Measurements from ENCODE around the gene CD209. TPM values are rescaled to one million over a fixed set of nuclear protein-coding genes. Genes with fewer than 3 reads are reported as not detected.

CD209 gene
- total and polyA plus RNA-seq, 9 of the 15 experiments (the other 6 are each of a cell fraction or from before 2014, with no cell fraction given): 0.01 TPM; not detected in 8

- TF ChIP-seq TEAD4 (IDR thresholded peaks at IDR 0.05; ENCODE audit: low read length): peak; percentile 71
- no peak for TF ChIP-seq TEAD4 (CRISPR knock-in tag; IDR thresholded peaks at IDR 0.05; ENCODE audit: borderline replicate concordance)
- no peak for TF ChIP-seq ZBED1 (IDR thresholded peaks at IDR 0.05)
- TF ChIP-seq TAL1 (IDR thresholded peaks at IDR 0.05): peak; percentile 48
- TF ChIP-seq TRIM24 (IDR thresholded peaks at IDR 0.05): peak in 1 of 2 experiments; percentile 23; a peak in 1 of 4 replicates
- TF ChIP-seq ZHX1 (conservative IDR thresholded peaks at IDR 0.05; ENCODE audit: low read length): no peak
- TF ChIP-seq CREB3 (tag; conservative IDR thresholded peaks at IDR 0.05; ENCODE audit: low read depth): no peak
- peak; percentile 61 for TF ChIP-seq TCF3 (CRISPR knock-in tag; IDR thresholded peaks at IDR 0.05)
- peak; percentile 77 for TF ChIP-seq CBFA2T3 (IDR thresholded peaks at IDR 0.05)
- peak; percentile 68 for TF ChIP-seq CBFA2T2 (conservative IDR thresholded peaks at IDR 0.05)
- 0 out of 2 replicates have a peak, but pooled peaks have one; percentile 13 for TF ChIP-seq NFIC (IDR thresholded peaks at IDR 0.05)
- TF ChIP-seq ARID1B (IDR thresholded peaks at IDR 0.05): peak; percentile 57; the same call in 1 of the 2 replicates
- no peak for TF ChIP-seq KLF10 (CRISPR knock-in tag; IDR thresholded peaks at IDR 0.05)
- TF ChIP-seq ZNF655 (CRISPR knock-in tag; IDR thresholded peaks at IDR 0.05): no peak
- no peak for TF ChIP-seq MEF2A (IDR thresholded peaks at IDR 0.05; ENCODE audit: control insufficient read depth, low read depth, low read length)
- WGBS (ENCODE audit: insufficient coverage, low coverage, missing lambda C conversion rate): 5% methylated on average over 2 of the region's 2 CpGs
- Histone ChIP-seq H3K9ac (ENCODE audit: insufficient read depth in 1 of 2, low read depth in 2 of 2, low read length in 2 of 2) (no peak overlapping the region), H3K9me3 (replicated peaks; ENCODE audit: control insufficient read depth, insufficient read depth, low read depth, low read length) (0 out of 2 replicates have a peak, but pooled peaks cover 3% of the 10 kb centered on the region), H4K20me1 (replicated peaks; ENCODE audit: control insufficient read depth, insufficient read depth, low read length) (no peaks in the 10 kb centered on the region), H3K36me3 (ENCODE audit: control insufficient read depth, insufficient read depth, low read length) (no peaks in the 10 kb centered on the region), H3K4me3 (no peak overlapping the region), H3K27ac (ENCODE audit: extremely low read depth, low read depth, low read length) (no peak overlapping the region), H3K4me2 (ENCODE audit: insufficient read depth, low read length) (peak overlapping the region; percentile 8; the same call in 1 of the 2 replicates), H2AFZ (ENCODE audit: low read depth, low read length) (no peak overlapping the region), H3K27me3 (ENCODE audit: control insufficient read depth in 2 of 2, insufficient read depth in 2 of 2, low read length in 2 of 2) (peaks cover 0 to 5% of the 10 kb centered on the region in 2 experiments; a peak in 3 of 5 replicates), H3K4me1 (replicated peaks in 1 of 2; ENCODE audit: control insufficient read depth in 2 of 2, insufficient read depth in 2 of 2, low read length in 2 of 2) (peaks cover 0 to 2% of the 10 kb centered on the region in 2 experiments; a peak in 3 of 5 replicates), H3K9me1 (ENCODE audit: control insufficient read depth, insufficient read depth, low read length) (no peaks in the 10 kb centered on the region), H3K79me2 (ENCODE audit: control insufficient read depth, insufficient read depth, low read length) (no peaks in the 10 kb centered on the region)
- intact Hi-C loops (cut with micrococcal nuclease): no loop called here
- DNase-seq (ENCODE audit: extremely low read depth in 1 of 4, low spot score in 3 of 4) (peak; percentile 36 to 57 (median 52)), FAIRE-seq (peak; percentile 44), ATAC-seq (peak; percentile 36; the same call in 2 of the 3 replicates)
- no TSS peak for BruUV-seq (replicated peaks)
- in situ Hi-C loops (cut with MboI): no loop called here
- ChIA-PET POLR2A (interaction anchor here (0.6 kb wide), 1 partner anchor 58 kb away, joined by 4 read pairs; no protein-coding TSS in a partner anchor), CTCF (ENCODE audit: low intra/inter-chr PET ratio) (no interaction called here)
These were observed 4.8 kb downstream of the CD209 start for GRCh38 chr19:7742575-7742974.

Data from K562 (cell line).